ENCODE results near the gene SCD.

SCD gene

GRCh38 chr10:100350914-100351485, 4.0 kb downstream of the SCD start:
- TF ChIP-seq, protein P1, sequence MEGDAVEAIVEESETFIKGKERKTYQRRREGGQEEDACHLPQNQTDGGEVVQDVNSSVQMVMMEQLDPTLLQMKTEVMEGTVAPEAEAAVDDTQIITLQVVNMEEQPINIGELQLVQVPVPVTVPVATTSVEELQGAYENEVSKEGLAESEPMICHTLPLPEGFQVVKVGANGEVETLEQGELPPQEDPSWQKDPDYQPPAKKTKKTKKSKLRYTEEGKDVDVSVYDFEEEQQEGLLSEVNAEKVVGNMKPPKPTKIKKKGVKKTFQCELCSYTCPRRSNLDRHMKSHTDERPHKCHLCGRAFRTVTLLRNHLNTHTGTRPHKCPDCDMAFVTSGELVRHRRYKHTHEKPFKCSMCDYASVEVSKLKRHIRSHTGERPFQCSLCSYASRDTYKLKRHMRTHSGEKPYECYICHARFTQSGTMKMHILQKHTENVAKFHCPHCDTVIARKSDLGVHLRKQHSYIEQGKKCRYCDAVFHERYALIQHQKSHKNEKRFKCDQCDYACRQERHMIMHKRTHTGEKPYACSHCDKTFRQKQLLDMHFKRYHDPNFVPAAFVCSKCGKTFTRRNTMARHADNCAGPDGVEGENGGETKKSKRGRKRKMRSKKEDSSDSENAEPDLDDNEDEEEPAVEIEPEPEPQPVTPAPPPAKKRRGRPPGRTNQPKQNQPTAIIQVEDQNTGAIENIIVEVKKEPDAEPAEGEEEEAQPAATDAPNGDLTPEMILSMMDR (IDR thresholded peaks at IDR 0.05; ENCODE audit: insufficient read depth, low read depth, low read length, missing control alignments), result no peak
- DNase-seq (ENCODE audit: low read depth), result no peak
- no peak overlapping the region for H3K4me3 ChIP-seq (ENCODE audit: low read depth, low read length)

GRCh38 chr10:100353770-100354485, 6.9 kb downstream of the SCD start:
- DNase-seq (ENCODE audit: low read depth), result no peak
- no peak overlapping the region for H3K4me3 ChIP-seq (ENCODE audit: low read depth, low read length)
- TF ChIP-seq, protein P1 (IDR thresholded peaks at IDR 0.05; ENCODE audit: insufficient read depth, low read depth, low read length, missing control alignments), result no peak

- no peak overlapping the region for H3K4me3 ChIP-seq (ENCODE audit: low read depth, low read length)
- no peak for DNase-seq (ENCODE audit: low read depth)
- TF ChIP-seq, protein P1 (IDR thresholded peaks at IDR 0.05; ENCODE audit: insufficient read depth, low read depth, low read length, missing control alignments), result no peak
Measured at GRCh38 chr10:100355086-100355485, 8.1 kb downstream of the SCD start.

DNA sequence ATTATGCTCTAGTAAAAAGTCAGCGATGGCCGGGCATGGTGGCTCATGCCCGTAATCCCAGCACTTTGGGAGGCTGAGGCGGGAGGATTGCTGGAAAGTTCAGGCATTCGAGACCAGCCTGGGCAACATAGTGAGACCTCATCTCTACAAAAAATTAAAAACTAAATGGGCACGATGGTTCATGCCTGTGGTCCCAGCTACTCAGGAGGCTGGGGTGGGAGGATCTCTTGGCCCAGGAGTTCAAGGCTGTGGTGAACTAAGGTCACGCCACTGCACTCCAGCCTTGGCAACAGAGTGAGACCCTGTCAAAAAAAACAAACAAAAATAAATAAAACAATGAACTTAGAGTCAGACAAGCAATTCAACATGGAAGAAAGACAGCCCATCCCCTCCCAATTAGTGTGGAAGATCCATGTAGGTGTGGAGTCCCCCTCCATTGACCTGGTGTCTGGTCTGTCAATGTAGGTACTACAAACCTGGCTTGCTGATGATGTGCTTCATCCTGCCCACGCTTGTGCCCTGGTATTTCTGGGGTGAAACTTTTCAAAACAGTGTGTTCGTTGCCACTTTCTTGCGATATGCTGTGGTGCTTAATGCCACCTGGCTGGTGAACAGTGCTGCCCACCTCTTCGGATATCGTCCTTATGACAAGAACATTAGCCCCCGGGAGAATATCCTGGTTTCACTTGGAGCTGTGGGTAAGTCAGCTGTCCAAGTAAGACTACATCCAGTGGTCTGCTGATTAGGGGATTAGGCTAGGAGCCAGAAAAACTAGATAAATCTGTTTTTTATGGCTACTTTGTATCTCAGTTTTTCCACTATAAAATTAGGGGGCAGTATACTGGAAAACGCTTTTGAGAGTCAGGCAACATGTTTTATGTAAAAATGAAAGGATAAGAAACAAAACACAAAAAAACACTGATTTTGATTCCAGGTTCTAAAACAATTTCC, 9.3 kb downstream of the SCD start:
- TF ChIP-seq, protein P1 (IDR thresholded peaks at IDR 0.05; ENCODE audit: insufficient read depth, low read depth, low read length, missing control alignments), result no peak
- no peak for DNase-seq (ENCODE audit: low read depth)
- H3K4me3 ChIP-seq (ENCODE audit: low read depth, low read length), result no peak overlapping the region

DNA sequence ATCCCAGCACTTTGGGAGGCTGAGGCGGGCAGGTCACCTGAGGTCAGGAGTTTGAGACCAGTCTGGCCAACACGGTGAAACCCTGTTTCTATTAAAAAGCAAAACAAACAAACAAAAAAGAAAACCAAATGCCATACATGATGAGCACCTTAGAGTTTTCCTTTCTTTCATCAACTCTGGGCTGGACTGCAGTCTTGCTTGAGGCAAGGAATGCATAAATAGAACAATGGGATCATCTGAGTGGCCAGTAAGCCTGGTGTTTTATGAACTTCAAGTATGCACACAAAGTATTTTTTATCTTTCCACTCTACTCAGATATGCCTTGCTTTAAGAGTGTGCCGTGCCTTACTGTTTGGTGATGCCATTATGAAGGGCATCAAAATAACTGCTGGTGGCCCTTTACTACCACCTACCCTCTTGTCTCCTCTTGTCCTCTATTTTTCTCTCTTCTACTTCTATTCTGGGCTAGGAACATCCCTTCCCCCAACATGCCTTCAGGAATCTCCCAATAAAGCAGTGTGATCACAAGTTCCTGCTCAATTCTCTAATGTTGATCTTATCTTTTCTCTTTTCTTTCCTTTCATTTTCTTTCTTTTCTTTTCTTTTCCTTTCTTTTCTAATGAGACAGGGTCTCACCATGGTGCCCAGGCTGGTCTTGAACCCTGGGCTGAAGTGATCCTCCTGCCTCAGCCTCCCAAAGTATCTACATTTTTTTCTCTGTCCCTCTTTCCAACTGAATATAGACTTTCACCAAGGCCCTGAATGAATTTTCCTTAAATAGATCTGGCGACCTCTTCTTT, 10.2 kb downstream of the SCD start:
- TF ChIP-seq, protein P1 (IDR thresholded peaks at IDR 0.05; ENCODE audit: insufficient read depth, low read depth, low read length, missing control alignments), result no peak
- DNase-seq (ENCODE audit: low read depth), result no peak
- H3K4me3 ChIP-seq (ENCODE audit: low read depth, low read length), result no peak overlapping the region

- DNase-seq (ENCODE audit: low read depth), result no peak
- H3K4me3 ChIP-seq (ENCODE audit: low read depth, low read length), result no peak overlapping the region
- TF ChIP-seq, protein P1 (IDR thresholded peaks at IDR 0.05; ENCODE audit: insufficient read depth, low read depth, low read length, missing control alignments), result no peak
Measured at GRCh38 chr10:100359030-100359432, 12.0 kb downstream of the SCD start.

Data from GM12865 (cell line).